D721Med (cell line): Measurements from ENCODE around the gene VSNL1.

ENCODE experiments used
- DNase-seq: peaks from one replicate; pipeline ENCODE4 v3.0.0; 2011; ENCODE audit warnings: low spot score; ENCODE audit not compliant: insufficient read length
- FAIRE-seq: peaks from 2 replicates; lab custom pipeline; 2011; peaks lifted over from hg19 to GRCh38; lab: Jason Lieb, UNC
- TF ChIP-seq, protein P1 (sequence below): IDR thresholded peaks from 2 replicates; pipeline ENCODE4 v1.5.1; 2012; ENCODE audit warnings: mild to moderate bottlenecking, control low read depth; ENCODE audit not compliant: insufficient read depth; ENCODE audit errors: missing control alignments

Gene VSNL1

DNA sequence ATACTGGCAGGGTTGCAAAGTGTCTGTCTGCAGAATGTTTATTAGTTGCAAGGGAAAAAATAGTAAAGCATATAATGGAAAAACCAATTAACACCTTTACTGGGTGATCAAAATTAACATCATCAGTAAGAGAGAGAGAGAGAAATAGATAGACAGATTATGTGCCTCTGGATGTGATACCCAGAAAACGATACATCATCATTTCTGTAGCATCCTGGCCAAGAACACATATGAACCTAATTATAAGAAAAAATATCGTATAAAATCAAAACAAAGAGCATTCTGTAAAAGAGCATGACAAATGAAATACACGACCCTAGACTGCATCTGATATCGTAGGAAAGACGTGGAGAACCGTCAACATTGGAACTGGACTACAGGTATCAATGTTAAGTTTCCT lies 148.5 kb downstream of the VSNL1 start:
- DNase-seq (no peak), FAIRE-seq (no peak)
- TF ChIP-seq, protein P1, sequence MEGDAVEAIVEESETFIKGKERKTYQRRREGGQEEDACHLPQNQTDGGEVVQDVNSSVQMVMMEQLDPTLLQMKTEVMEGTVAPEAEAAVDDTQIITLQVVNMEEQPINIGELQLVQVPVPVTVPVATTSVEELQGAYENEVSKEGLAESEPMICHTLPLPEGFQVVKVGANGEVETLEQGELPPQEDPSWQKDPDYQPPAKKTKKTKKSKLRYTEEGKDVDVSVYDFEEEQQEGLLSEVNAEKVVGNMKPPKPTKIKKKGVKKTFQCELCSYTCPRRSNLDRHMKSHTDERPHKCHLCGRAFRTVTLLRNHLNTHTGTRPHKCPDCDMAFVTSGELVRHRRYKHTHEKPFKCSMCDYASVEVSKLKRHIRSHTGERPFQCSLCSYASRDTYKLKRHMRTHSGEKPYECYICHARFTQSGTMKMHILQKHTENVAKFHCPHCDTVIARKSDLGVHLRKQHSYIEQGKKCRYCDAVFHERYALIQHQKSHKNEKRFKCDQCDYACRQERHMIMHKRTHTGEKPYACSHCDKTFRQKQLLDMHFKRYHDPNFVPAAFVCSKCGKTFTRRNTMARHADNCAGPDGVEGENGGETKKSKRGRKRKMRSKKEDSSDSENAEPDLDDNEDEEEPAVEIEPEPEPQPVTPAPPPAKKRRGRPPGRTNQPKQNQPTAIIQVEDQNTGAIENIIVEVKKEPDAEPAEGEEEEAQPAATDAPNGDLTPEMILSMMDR, result no peak

DNA sequence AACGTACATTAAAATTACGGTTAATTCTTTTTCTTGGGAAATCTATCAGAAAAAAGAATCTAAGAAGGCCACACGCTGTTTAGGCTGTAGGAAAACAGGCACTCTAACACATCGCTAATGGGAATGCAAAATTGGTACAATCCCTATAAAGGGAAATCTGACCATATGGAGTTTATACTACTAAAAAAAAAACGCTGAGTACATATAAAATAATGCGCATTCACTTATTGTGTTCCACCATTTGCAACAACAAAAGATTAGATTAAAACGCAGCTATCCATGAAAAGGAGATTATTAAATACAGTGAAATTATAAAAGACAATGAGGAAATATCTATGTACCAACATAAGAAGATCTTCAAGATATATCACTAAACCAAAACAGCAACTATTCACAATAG lies 150.3 kb downstream of the VSNL1 start:
- FAIRE-seq, result no peak
- TF ChIP-seq, protein P1, result no peak
- no peak for DNase-seq
